H9 (cell line): ENCODE data around the gene ARL4C. TPM values are rescaled to one million over a fixed set of nuclear protein-coding genes. Genes with fewer than 3 reads are reported as not detected.

Experiments
- DNase-seq: peaks from one replicate; pipeline ENCODE4 v3.0.0-alpha.2; 2017
- H2AFZ ChIP-seq: one replicate; pipeline ENCODE4 v1.6.1; 2013; ENCODE audit warnings: mild to moderate bottlenecking, low read length, control low read depth, moderate library complexity
- H2AK5ac ChIP-seq: 2 replicates; pipeline ENCODE4 v1.6.1; 2013; ENCODE audit warnings: low read length, control low read depth, mixed read lengths; ENCODE audit not compliant: insufficient read length
- H2BK120ac ChIP-seq: one replicate; pipeline ENCODE4 v1.6.1; 2013; ENCODE audit warnings: low read depth, mild to moderate bottlenecking, low read length, control low read depth, inconsistent platforms; ENCODE audit not compliant: poor library complexity, severe bottlenecking
- H2BK12ac ChIP-seq: 2 replicates; pipeline ENCODE4 v1.6.1; 2013; ENCODE audit warnings: low read length, control low read depth, mixed read lengths, low read depth; ENCODE audit not compliant: insufficient read length
- H2BK15ac ChIP-seq: 2 replicates; pipeline ENCODE4 v1.6.1; 2013; ENCODE audit warnings: low read depth, low read length, control low read depth
- H2BK20ac ChIP-seq: one replicate; pipeline ENCODE4 v1.6.1; 2013; ENCODE audit warnings: low read depth, mild to moderate bottlenecking, low read length, control low read depth, inconsistent platforms; ENCODE audit not compliant: poor library complexity, severe bottlenecking
- H2BK5ac ChIP-seq: 2 replicates; pipeline ENCODE4 v1.6.1; 2013; ENCODE audit warnings: low read length, control low read depth, mixed read lengths; ENCODE audit not compliant: insufficient read length
- H3K14ac ChIP-seq: 2 replicates; pipeline ENCODE4 v1.6.1; 2013; ENCODE audit warnings: low read length, control low read depth; ENCODE audit not compliant: insufficient read depth
- H3K18ac ChIP-seq: 2 replicates; pipeline ENCODE4 v1.6.1; 2013; ENCODE audit warnings: low read depth, mild to moderate bottlenecking, mixed read lengths, low read length, control low read depth; ENCODE audit not compliant: insufficient read length
- H3K23ac ChIP-seq: 2 replicates; pipeline ENCODE4 v1.6.1; 2013; ENCODE audit warnings: low read length, control low read depth, mixed read lengths, low read depth; ENCODE audit not compliant: insufficient read length
- H3K23me2 ChIP-seq: 2 replicates; pipeline ENCODE4 v1.6.1; 2013; ENCODE audit warnings: low read depth, mild to moderate bottlenecking, mixed read lengths, low read length, control low read depth; ENCODE audit not compliant: insufficient read length, poor library complexity, severe bottlenecking
- H3K27ac ChIP-seq: 2 replicates; pipeline ENCODE4 v1.5.1; 2013; ENCODE audit warnings: low read length, control low read depth, mixed read lengths, low read depth; ENCODE audit not compliant: insufficient read length
- H3K27me3 ChIP-seq: 2 replicates; pipeline ENCODE4 v1.6.1; 2013; ENCODE audit warnings: low read length, control low read depth, inconsistent platforms; ENCODE audit not compliant: insufficient read depth
- H3K4ac ChIP-seq: 2 replicates; pipeline ENCODE4 v1.6.1; 2013; ENCODE audit warnings: low read depth, mild to moderate bottlenecking, control low read depth, inconsistent platforms, low read length, moderate library complexity
- H3K4me1 ChIP-seq: 2 replicates; pipeline ENCODE4 v1.6.1; 2013; ENCODE audit warnings: low read length, control low read depth, inconsistent platforms; ENCODE audit not compliant: insufficient read depth
- H3K4me2 ChIP-seq: 2 replicates; pipeline ENCODE4 v1.6.1; 2013; ENCODE audit warnings: low read length, control low read depth, mixed read lengths; ENCODE audit not compliant: insufficient read length, insufficient read depth
- H3K56ac ChIP-seq: 2 replicates; pipeline ENCODE4 v1.6.1; 2013; ENCODE audit warnings: low read depth, mild to moderate bottlenecking, mixed read lengths, low read length, control low read depth; ENCODE audit not compliant: insufficient read length
- H3K79me1 ChIP-seq: 2 replicates; pipeline ENCODE4 v1.6.1; 2013; ENCODE audit warnings: low read depth, mild to moderate bottlenecking, moderate library complexity, low read length, control low read depth, inconsistent platforms; ENCODE audit not compliant: insufficient read depth, poor library complexity, severe bottlenecking
- H3K79me2 ChIP-seq: 2 replicates; pipeline ENCODE4 v1.6.1; 2013; ENCODE audit warnings: low read length, control low read depth, inconsistent platforms; ENCODE audit not compliant: insufficient read depth
- H3K9ac ChIP-seq: 2 replicates; pipeline ENCODE4 v1.6.1; 2013; ENCODE audit warnings: low read length, control low read depth, mixed read lengths; ENCODE audit not compliant: insufficient read length; ENCODE audit errors: extremely low read depth
- H3K9me3 ChIP-seq: one replicate; pipeline ENCODE4 v1.6.1; 2013; ENCODE audit warnings: low read depth, low read length, inconsistent platforms; ENCODE audit not compliant: control insufficient read depth
- H3T11ph ChIP-seq: one replicate; pipeline ENCODE4 v1.6.1; 2013; ENCODE audit warnings: mild to moderate bottlenecking, low read length, control low read depth, inconsistent platforms
- H4K20me1 ChIP-seq: one replicate; pipeline ENCODE4 v1.6.1; 2013; ENCODE audit not compliant: control insufficient read depth, insufficient read length, insufficient read depth
- H4K5ac ChIP-seq: 2 replicates; pipeline ENCODE4 v1.6.1; 2013; ENCODE audit warnings: low read depth, mild to moderate bottlenecking, mixed read lengths, low read length, control low read depth; ENCODE audit not compliant: insufficient read length
- H4K8ac ChIP-seq: replicated peaks from 2 replicates; pipeline ENCODE4 v1.6.1; 2013; ENCODE audit warnings: low read length, control low read depth, mixed read lengths, low read depth; ENCODE audit not compliant: insufficient read length
- H4K91ac ChIP-seq: 2 replicates; pipeline ENCODE4 v1.6.1; 2013; ENCODE audit warnings: low read depth, mild to moderate bottlenecking, moderate library complexity, mixed read lengths, low read length, control low read depth; ENCODE audit not compliant: insufficient read length
- H3K27ac Mint-ChIP-seq, 3 experiments: 2 replicates in 2 of 3; 3 replicates in 1 of 3; pipeline ENCODE4 v1.8.0; 2020 to 2021; ENCODE audit warnings: mixed read lengths in 3 of 3, mild to moderate bottlenecking in 1 of 3, moderate library complexity in 1 of 3
- H3K27me3 Mint-ChIP-seq: 2 replicates; pipeline ENCODE4 v1.8.0; 2021; ENCODE audit warnings: low read depth, mild to moderate bottlenecking, moderate library complexity, mixed read lengths
- H3K36me3 Mint-ChIP-seq, 3 experiments: 2 replicates in 2 of 3; 3 replicates in 1 of 3; pipeline ENCODE4 v1.8.0; 2020 to 2021; ENCODE audit warnings: low read depth in 3 of 3, mixed read lengths in 3 of 3; ENCODE audit not compliant: insufficient read depth in 1 of 3
- H3K4me1 Mint-ChIP-seq, 2 experiments: 2 replicates each; pipeline ENCODE4 v1.8.0; 2020; ENCODE audit warnings: mixed read lengths in 2 of 2
- H3K4me3 Mint-ChIP-seq, 2 experiments: 2 replicates in 1 of 2; 3 replicates in 1 of 2; pipeline ENCODE4 v1.8.0; 2020 to 2021; ENCODE audit warnings: mild to moderate bottlenecking in 2 of 2, mixed read lengths in 2 of 2, moderate library complexity in 1 of 2
- H3K9me3 Mint-ChIP-seq, 2 experiments: 2 replicates in 1 of 2; 3 replicates in 1 of 2; pipeline ENCODE4 v1.8.0; 2020; ENCODE audit warnings: mild to moderate bottlenecking in 2 of 2, mixed read lengths in 2 of 2, moderate library complexity in 1 of 2
- CTCF ChIP-seq: fragments of 200-600 bp; sonication (generic); conservative IDR thresholded peaks from 3 replicates; pipeline ENCODE4 v1.8.0; 2021; ENCODE audit warnings: antibody characterized with exemption, mild to moderate bottlenecking
- WGBS: extraction: QIAGEN DNeasy Blood & Tissue Kit; methylation state at CpG from one replicate; pipeline ENCODE4 v1.1.7; 2013; ENCODE audit warnings: missing lambda C conversion rate, low lambda C conversion rate, mixed read lengths; ENCODE audit not compliant: insufficient read length; ENCODE audit errors: extremely low coverage; 5-methylcytosine and 5-hydroxymethylcytosine counted together
- total RNA-seq: library from RNA; stranded (reverse); gene quantifications from 2 replicates; pipeline ENCODE4 v1.2.1, GENCODE V29; 2021

Gene ARL4C
- total RNA-seq, 1 experiment from 2014 or later = 12.0 TPM

GRCh38 chr2:234444242-234444730 is 52.6 kb downstream of the ARL4C start:
- no peak overlapping the region for H2BK5ac ChIP-seq
- H4K5ac ChIP-seq = no peak overlapping the region
- H3K27me3 ChIP-seq = no peaks in the 10 kb centered on the region; the same call in 1 of the 2 replicates
- TF ChIP-seq CTCF = no peak
- no peaks in the 10 kb centered on the region for H3K23me2 ChIP-seq
- no peaks in the 10 kb centered on the region for H3K9me3 ChIP-seq
- WGBS = no CpG with 5 or more reads among the region's 4 CpGs
- H3K23ac ChIP-seq = no peak overlapping the region
- peaks cover 26 to 29% of the 10 kb centered on the region in 2 experiments for H3K4me1 Mint-ChIP-seq
- H2BK20ac ChIP-seq = no peak overlapping the region
- H3K18ac ChIP-seq = no peak overlapping the region
- H3K9me3 Mint-ChIP-seq = no peaks in the 10 kb centered on the region
- no peak overlapping the region for H3K4ac ChIP-seq
- peaks cover 0 to 3% (median 0%) of the 10 kb centered on the region in 3 experiments; a peak in 1 of 7 replicates for H3K36me3 Mint-ChIP-seq
- H3K56ac ChIP-seq = no peak overlapping the region
- H3K4me3 Mint-ChIP-seq = no peak overlapping the region
- H4K91ac ChIP-seq = no peak overlapping the region
- peaks cover 38% of the 10 kb centered on the region for H3K27me3 Mint-ChIP-seq
- no peak overlapping the region for H3K9ac ChIP-seq
- H3K27ac Mint-ChIP-seq = no peak overlapping the region
- peaks cover 2% of the 10 kb centered on the region; the same call in 1 of the 2 replicates for H3K4me1 ChIP-seq
- H3T11ph ChIP-seq = no peak overlapping the region
- H2BK15ac ChIP-seq = no peak overlapping the region
- no peak for DNase-seq
- H2BK120ac ChIP-seq = no peak overlapping the region
- H3K27ac ChIP-seq = no peak overlapping the region
- no peaks in the 10 kb centered on the region for H3K79me1 ChIP-seq
- no peak overlapping the region for H2BK12ac ChIP-seq
- no peak overlapping the region for H2AK5ac ChIP-seq
- H3K14ac ChIP-seq = no peak overlapping the region
- no peaks in the 10 kb centered on the region for H3K79me2 ChIP-seq
- no peak overlapping the region for H3K4me2 ChIP-seq
- no peaks in the 10 kb centered on the region for H4K20me1 ChIP-seq
- no peak overlapping the region for H4K8ac ChIP-seq
- no peak overlapping the region for H2AFZ ChIP-seq
